Left kidney (tissue), 8 donors: Measurements from ENCODE around the gene WFDC6. TPM values are rescaled to one million over a fixed set of nuclear protein-coding genes. Genes with fewer than 3 reads are reported as not detected.
A peak's percentile ranks its signal among the peaks of the same experiment; 100 is the strongest.
"Not testable (repeated sequence)": the region's sequence is repeated elsewhere in the genome, so short reads cannot be mapped to it uniquely, and the experiment has no call there.

ENCODE experiments used
- DNase-seq: peaks from one replicate; pipeline ENCODE4 v3.0.0-alpha.2; 2013
- long read RNA-seq, 8 donors: transcript quantifications; one replicate each; lab custom pipeline, GENCODE V29; 2026
- polyA plus RNA-seq: library from polyadenylated mRNA; unstranded; fragments of 120-200 nt; gene quantifications from one replicate; pipeline ENCODE4 v1.2.1, GENCODE V29; 2013; ENCODE audit not compliant: insufficient read length

The WFDC6 gene
- polyA plus RNA-seq, result 0.23 TPM
- long read RNA-seq, donor 1, result 0 reads
- long read RNA-seq, donor 2, result 0 reads
- long read RNA-seq, donor 3, result 0 reads
- long read RNA-seq, donor 4, result 0 reads
- long read RNA-seq, donor 5, result 0 reads
- long read RNA-seq, donor 6, result 0 reads
- long read RNA-seq, donor 7, result 0 reads
- long read RNA-seq, donor 8, result 0 reads

DNA sequence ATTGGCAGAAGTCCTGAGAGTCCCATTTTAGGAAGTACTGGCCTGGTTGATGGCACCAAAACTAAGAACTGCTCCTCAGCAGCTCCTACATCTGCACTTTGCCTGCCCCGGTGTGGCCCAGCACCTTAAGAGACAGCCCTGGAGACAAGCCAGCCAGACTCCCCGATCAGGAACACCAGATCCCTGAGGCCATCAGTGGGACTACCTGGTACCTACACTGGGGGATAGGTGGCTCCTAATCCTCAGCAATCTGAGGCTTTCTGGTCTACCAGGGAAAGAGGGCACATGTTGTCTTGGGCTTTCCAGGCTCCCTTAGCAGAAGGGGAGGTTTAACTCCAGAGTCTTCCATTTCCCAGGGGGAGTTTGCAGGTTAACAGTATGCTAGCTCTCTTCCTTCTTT, at the start of gene WFDC6:
WFDC6 (minus strand) TSS at position 101 of the 400 bp plus-strand sequence; CDS start at position 26, 75 bp downstream.
- no peak for DNase-seq

DNA sequence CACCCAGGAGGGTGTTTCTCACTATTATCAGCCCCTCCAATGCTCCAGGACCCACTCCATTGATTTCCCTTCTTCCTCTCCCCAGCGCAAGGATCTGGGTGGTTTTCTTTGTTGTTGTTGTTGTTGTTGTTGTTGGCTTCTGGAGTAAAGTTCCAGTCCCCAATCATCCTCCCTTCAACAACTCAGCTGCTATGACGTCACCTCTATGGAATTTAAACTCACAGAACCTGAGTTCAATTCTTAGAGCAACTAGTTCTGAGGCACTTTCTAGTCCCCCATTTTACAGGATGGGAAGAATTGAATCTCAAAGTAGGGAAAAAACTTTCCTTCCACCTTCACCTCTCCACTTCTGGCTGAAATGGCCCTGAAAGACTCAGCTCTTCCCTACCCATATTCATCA, 49.5 kb upstream of the WFDC6 start:
- no peak for DNase-seq

DNA sequence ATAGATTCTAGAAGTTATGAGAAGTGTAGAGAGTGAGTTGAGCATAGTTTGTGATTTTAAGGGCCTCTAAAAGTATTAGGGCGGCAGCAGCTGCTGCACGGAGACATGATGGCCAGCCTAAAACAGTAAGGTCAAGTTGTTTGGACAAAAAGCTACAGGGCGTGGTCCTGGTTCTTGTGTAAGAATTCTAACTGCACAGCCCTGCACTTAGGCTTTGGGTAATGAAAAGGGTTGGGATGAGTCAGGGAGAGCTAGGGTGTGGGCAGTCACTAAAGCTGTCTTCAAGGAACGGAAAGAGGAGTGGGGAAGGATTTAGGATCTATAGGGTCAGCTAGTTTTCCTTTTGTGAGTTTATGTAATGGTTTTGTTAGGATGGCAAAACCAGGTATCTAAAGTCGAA, 46.7 kb upstream of the WFDC6 start:
- not testable (repeated sequence) for DNase-seq

DNA sequence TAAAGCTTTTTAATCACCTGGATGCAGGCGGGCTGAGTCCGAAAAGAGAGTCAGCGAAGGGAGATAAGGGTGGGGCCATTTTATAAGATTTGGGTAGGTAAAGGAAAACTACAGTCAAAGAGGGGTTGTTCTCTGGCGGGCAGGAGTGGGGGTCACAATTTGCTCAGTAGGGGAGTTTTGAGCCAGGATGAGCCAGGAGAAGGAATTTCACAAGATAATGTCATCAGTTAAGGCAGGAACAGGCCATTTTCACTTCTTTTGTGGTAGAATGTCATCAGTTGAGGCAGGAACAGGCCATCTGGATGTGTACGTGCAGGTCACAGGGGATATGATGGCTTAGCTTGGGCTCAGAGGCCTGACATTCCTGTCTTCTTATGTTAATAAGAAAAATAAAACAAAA, 45.0 kb upstream of the WFDC6 start:
- DNase-seq, result not testable (repeated sequence)

DNA sequence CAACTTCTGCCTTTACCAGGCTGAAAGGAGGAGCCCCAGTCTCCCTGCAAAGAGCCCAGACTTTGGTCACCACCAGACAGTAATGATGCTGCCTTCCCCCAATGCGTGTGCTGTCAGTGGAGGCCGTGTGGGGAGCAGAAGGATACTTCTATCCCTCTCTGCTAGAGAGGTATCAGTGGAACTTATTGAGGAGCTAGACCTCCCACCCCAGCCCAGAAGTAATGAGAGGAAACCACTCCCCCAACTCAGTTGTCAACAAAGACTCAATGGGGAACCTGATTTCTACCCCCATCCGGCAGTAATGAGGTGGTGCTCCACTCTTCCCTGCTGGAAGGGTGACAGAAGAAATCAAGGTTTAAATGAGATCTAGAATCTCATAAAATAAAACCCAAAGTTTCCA, 44.2 kb upstream of the WFDC6 start:
- no peak for DNase-seq

DNA sequence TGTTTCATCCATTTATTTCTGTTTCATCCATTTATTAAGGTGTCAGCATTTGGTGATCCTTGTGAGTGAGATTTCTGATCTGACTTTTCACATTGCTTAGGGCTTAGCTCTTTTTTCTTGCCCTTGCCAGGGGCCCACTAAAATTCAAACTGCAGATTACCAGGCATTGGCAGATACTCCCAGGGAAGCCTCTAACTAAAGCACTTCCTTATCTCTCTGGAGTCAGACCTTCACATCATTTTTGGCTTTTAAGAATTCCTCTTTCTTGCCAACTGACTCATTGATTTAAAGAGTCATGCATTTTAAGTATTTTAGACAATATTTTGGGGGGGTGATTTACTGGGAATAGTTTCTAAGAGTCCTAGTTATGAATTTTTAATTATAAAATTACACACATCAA, 42.4 kb upstream of the WFDC6 start:
- no peak for DNase-seq

DNA sequence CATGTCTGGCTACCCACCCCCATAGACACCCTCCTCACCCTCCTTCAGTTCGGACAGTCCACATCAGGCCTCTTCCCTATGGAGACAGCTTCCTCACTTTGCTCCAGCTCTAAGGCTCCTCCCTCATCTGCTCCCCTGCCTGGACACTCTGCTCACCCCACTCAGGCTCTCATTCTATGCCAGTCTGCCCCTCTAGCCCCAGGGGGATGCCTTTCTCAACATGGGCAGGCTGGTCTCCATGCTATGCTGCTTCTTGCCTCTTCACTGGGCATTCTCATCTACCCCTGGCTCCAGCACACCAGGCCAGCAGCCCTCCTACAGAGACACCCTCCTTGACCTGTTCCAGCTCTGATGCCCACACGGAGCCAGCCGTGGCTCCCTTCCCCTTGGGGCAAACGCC, 39.9 kb upstream of the WFDC6 start, which contains the start of gene WFDC8:
WFDC8 (minus strand) TSS at position 101 of the 400 bp plus-strand sequence; CDS start at position 64, 37 bp downstream.
- DNase-seq, result no peak

DNA sequence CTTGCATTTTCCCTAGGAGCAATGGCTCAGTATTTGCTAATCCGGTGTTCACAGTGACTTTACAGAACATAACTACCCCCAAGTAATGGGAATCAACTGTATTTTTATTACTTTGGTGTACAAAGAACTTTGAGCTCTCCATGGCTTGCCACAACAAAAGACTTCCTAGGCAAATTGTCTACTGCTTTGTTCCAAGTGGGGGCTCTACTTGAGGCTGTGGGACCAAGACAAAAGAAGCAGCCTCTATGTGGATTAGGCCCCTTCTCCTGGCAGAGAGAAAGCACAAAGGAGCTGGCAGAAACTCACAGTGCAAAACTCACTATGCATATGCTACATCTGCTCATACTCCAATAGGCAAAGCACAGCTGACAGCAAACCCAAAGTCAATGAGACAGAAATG, 38.9 kb upstream of the WFDC6 start:
- no peak for DNase-seq

DNA sequence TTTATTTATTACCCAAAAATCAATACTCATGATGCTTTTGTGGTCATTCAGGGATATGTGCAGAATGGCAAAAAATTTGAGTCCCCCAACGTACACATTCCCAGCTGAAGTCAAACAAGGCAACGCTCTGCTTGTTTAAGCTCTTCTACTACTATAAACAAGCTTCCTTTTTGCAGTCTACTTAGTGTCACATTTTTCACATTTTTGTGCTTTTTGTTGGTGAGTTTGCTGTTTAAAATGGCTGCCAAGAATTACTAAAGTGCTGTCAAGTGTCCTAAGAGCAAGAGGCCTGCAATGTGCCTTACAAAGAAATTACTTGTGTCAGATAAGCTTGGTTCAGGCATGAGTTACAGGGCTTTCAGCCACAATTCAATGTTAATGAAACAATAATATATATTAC, 37.7 kb upstream of the WFDC6 start:
- peak; percentile 8 for DNase-seq

DNA sequence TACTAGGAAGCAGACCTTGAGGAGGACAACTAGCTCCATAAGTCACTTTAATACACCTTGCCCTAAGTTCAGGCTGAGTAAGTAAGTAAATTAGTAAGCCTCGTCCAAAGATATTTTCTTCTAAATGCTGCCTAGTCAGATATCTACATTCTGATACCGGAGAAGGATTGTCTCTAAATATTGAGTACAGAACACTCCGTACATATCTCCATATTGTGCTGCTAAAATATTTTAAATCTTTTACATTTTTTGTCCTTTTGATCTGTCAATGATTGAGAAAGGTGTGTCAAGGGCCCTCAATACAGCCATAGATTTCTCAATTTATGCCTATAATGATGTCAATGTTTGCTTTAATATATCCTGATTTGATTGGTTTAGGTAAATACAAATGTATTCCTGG, 36.6 kb upstream of the WFDC6 start:
- DNase-seq, result no peak

DNA sequence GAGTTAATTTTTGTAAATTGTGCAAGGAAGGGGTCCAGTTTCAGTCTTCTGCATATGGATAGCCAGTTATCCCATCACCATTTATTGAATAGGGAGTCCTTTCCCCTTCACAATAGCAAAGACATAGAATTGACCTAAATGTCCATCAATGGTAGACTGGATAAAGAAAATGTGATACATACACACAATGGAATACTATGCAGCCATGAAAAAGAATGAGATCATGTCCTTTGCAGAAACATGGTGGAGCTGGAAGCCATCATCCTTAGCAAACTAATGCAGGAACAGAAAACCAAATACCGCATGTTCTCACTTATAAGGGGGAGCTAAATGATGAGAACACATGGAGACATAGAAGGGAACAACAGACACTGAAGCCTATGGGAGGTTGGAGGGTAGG, 30.4 kb upstream of the WFDC6 start:
- not testable (repeated sequence) for DNase-seq

DNA sequence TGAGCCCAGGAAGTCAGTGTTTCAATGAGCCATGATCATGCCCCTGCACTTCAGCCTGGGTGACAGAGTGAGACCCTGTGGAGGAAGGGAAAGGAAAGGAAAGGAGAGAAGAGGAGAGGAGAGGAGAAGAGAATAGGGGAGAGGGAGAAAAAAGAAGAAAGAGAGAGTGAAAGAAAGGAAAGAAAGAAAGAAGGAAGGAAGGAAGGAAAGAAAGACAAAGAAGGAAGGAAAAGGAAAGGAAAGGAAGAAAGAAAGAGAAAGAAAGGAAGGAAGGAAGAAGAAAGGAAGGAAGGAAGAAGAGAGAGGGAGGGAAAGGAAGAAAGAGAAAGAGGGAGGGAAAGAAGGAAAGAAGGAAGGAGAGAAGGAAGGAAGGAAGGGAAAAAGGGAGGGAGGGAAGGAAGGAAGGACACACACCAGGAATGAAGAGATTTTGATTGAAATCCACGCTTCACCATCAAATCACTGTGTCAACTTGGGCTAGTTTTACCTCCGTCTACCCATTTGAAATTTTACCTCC, 25.5 kb upstream of the WFDC6 start:
- no peak for DNase-seq

DNA sequence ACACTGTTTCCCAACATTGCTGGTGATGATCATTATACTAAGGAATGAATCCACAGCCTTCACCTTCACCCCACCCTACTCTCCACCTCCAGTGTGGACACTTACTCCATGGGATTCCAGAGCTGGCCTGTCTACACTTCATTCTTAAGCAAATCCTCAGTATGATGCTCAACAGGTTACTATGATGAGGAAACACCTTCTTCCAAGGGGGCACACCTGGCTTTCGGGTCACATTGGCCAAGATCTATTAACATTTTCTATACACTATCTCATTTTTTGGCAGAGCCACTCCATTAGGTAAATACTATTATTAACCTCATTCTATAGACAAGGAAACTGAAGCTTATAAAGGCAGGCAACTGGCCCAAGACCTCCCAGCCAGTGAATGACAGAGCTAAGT, 15.9 kb upstream of the WFDC6 start:
- no peak for DNase-seq

DNA sequence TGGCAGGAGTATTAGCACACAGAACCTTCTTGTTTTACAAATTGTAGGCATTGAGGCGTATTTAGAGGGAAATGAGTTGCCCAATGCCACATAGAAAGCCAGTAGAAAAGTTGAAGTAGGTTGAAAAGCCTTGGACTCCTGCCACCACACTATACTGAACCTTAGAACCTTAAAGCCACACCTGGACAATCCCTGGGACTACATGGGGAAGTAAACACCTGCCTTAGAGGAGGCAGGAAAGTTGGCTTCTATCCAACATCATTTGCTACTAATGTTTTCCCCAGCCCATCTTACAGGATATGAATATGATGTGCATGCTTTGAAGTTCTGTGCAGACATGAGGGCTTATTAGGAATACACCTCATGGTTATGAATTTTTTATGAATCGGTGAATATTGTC, 13.2 kb upstream of the WFDC6 start:
- DNase-seq, result no peak

DNA sequence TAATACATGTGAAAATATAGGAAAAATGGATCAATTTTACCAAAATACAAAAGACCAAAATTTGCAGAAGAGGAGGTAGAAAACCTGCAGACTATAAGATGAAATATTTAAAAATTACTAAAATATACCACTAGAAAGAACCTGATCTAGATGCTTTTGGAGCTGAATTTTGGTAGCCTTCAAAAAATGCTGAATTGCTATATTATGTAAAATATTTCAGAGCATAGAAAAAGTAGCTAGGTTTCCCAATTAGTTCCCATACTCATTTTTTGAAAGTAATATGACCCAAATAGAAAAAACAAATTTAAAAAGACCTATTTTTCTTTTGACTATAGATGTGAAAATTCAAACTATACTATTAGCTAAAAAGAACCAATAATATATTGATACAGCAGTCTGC, 11.5 kb upstream of the WFDC6 start:
- DNase-seq, result no peak

DNA sequence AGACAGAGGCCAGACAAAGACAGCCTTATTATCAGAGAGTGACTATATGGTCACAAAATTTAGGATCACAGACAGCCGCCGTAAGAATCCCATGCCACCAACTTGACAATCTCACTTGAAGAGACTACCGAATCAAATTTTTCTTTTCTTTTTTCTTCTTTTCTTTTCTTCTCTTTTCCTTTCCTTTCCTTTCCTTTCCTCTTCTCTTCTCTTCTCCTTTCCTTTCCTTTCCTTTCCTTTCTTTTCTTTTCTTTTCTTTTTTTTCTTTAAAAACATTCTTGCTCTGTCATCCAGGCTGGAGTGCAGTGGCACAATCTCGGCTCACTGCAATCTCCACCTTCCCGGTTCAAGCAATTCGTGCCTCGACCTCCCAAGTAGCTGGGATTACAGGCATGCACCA, 9.1 kb upstream of the WFDC6 start:
- no peak for DNase-seq

DNA sequence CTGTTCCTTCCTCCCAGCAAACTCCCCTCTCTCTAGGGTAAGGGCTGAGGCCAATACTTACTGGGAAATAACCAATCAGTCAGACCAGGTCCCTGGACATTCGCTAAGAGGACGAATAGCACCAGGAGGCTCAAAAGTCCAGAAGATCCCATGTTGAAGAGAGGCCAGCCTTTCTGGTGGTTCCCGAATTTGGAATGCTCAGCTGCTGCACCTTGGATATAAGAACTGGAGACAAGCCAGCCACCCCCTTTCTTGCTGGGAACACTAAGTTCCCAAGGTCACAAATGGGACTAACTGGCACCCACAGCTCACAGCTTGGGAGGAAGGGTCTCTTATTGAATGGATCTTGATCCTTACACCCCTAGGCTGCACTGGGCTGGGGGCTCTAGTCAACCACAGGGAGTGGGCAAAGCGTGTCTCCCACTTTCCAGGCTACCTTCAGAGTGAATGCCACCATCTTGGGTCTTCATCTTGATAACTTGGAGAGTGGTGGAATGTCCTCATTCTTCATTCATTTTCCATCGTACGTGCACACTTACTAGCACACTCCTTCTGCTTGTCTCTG, 8.0 kb upstream of the WFDC6 start, which contains the start of gene EPPIN:
EPPIN (minus strand) TSS at position 196 of the 565 bp plus-strand sequence; CDS start at position 152, 44 bp downstream.
- DNase-seq, result no peak

DNA sequence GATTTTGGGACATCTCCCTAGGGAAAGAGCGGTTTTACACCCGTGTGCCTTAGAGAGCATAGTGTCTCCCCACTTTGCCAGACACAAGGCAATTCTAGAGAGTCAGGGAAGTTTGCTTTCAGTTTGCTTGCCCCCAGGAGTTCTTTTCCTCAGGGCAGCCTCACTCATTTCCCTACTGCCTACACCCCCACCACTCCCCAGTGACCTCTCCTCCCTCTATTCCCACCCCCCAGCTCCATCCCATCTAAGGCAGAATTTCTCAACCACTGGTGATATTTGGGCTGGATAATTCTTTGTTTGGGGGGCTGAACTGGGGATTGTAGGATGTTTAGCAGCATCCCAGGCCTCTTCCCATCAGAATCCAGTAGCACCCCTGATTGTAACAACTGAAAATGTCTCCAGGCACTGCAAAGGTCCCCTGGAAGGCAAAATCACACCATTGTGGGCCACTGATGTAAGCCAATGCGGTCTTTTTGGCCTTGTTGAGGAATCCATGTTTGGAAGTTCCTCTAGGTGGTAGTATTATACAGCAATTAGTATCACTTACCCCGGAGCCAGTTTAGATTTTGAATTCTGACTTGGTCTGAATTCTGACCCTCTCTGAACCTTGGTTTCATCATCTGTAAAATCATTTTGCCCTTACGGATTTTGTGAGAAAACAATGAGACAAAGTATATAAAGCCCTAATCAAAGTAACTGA, 6.6 kb upstream of the WFDC6 start:
- peak; percentile 22 for DNase-seq

DNA sequence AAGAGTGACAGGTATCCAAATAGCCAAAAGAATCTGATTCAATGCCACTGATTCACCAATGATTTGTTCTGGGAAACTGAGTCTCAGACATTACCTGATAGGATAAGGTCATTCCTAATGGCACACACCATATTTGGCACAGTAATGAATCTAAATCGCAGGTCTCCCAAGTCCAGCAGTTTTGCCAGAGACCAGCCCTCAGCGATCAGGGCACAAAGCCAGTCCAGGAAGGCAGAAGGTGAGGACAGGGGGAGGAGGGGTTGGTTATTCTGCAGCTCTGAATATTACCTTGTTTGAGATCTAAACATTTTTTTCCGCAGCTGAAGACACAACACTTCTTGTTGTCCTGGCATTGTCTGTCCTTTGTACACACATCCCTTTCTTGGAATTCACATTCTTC, 6.1 kb upstream of the WFDC6 start:
- no peak for DNase-seq

DNA sequence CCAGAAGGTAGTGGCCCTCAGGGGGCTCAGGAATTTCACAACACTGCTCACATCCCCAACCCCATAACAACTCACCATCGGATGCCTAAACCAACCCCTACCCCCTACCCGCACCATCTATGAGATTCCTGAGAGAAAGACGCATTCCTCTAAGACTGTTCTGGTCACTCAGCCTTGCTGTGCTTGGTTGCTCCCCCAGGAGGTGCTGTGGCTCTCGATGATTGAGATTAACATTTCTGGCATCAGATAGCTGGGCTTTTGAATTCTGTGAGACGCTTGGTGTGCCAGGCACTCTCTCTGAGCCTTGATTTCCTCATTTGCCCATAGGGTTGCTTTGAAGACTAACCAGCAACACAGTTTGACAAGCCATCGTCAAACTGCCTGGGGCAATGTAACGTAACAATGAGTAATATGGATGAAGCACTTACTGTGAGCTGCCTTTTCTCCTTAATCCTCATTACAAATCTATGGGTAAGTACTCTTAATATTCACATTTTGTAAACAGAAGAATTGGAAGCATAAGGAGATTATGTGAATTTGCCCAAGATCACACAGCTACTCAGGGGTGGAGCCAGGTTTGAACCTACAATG, 978 bp downstream of the WFDC6 start:
- no peak for DNase-seq

DNA sequence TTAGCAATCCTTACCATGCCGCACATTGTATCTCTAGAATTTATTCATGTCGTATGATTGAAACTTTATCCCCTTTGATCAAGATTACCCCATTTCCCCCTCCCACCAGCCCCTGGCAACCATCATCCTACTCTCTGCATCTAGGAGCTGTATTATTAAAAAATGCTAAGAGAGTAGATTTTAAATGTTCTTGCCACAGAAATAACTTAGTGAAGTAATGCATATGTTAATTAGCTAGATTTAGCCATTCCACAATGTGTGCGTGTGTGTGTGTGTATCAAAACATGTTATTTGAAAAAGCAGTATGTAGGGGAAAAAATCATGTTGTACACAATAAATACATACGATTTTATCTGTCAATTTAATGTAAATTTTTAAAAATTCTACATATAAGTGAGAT, 12.0 kb downstream of the WFDC6 start:
- DNase-seq, result no peak

DNA sequence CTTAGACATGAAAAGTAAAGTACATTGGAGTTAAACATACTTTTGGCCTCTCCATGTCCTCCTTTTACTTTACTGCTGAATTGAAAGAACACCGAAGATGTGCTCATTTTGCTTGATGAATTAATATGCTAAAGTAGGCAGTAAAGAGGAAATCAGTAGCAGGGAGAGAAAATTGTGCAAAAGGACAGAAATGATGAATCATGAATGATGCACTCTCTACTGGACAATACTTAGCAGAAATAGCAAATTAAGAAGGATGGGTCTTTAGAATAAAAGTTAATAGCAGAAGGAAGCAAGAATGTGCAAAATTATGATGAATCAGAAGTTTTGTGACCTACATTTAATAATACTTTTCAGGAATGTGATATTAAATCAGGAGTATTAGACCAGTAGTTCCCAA, 15.5 kb downstream of the WFDC6 start:
- DNase-seq, result no peak

DNA sequence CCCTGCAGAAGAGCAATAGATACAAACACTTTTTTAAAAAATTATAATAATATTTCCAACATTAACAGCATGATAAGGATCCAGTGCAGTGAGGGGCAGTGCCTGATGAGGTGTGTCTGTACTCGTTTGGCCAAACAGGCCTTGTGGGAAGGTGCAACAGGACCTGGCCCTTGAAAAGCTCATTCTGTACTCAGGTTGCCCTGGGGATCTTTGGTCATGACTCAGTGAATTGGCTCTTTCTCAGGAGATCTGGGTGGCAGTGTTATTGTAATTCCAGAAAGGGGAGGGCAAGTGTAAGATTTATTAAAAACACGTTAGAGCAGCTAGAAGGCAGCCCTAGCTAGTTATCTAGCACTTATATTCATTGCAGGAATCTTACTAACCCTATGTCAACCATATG, 21.0 kb downstream of the WFDC6 start:
- no peak for DNase-seq
